ENCODE measurements around the gene CCDC24. TPM values are rescaled to one million over a fixed set of nuclear protein-coding genes. Genes with fewer than 3 reads are reported as not detected.

CCDC24 gene
- total RNA-seq, 4 donors from 2014 or later = 12.4 to 18.2 (median 15.7) TPM

GRCh38 chr1:43979528-43980254 lies 11.7 kb upstream of the CCDC24 start:
- Histone ChIP-seq H3K27me3 (no peaks in the 10 kb centered on the region), H3K9me3 (no peaks in the 10 kb centered on the region), H3K4me1 (peaks cover 10 to 55% (median 14%) of the 10 kb centered on the region in 4 donors), H3K4me3 (peak overlapping the region; percentile 44 to 83 (median 70)), H3K27ac (peak overlapping the region in 3 of 4 donors; percentile 41 to 66 (median 62)), H3K36me3 (peaks cover 0 to 25% (median 0%) of the 10 kb centered on the region in 3 donors)
- TF ChIP-seq POLR2A (IDR thresholded peaks at IDR 0.05) = no peak
- no peak for TF ChIP-seq CTCF (IDR thresholded peaks at IDR 0.05)
- DNase-seq = peak in 2 of 3 donors; percentile 66 to 79

- Histone ChIP-seq H3K27ac (peak overlapping the region in 3 of 4 donors; percentile 41 to 66 (median 62)), H3K9me3 (no peaks in the 10 kb centered on the region), H3K4me3 (peak overlapping the region in 2 of 4 donors; percentile 69 to 83), H3K36me3 (peaks cover 0 to 25% (median 0%) of the 10 kb centered on the region in 3 donors), H3K4me1 (peaks cover 10 to 53% (median 13%) of the 10 kb centered on the region in 4 donors), H3K27me3 (no peaks in the 10 kb centered on the region)
- TF ChIP-seq CTCF (IDR thresholded peaks at IDR 0.05) = no peak
- TF ChIP-seq POLR2A (IDR thresholded peaks at IDR 0.05) = no peak
- DNase-seq = no peak
These were observed 10.9 kb upstream of the CCDC24 start for GRCh38 chr1:43980255-43981134.

- DNase-seq = peak in 1 of 3 donors; percentile 69
- H3K27ac ChIP-seq = no peak overlapping the region
- no peaks in the 10 kb centered on the region for H3K27me3 ChIP-seq
- TF ChIP-seq POLR2A (IDR thresholded peaks at IDR 0.05) (no peak), CTCF (IDR thresholded peaks at IDR 0.05) (no peak)
- peaks cover 0 to 23% (median 0%) of the 10 kb centered on the region in 3 donors for H3K36me3 ChIP-seq
- no peaks in the 10 kb centered on the region for H3K9me3 ChIP-seq
- no peak overlapping the region for H3K4me3 ChIP-seq
- H3K4me1 ChIP-seq = peaks cover 4 to 47% (median 8%) of the 10 kb centered on the region in 4 donors
These were observed 10.3 kb upstream of the CCDC24 start for GRCh38 chr1:43981135-43981491.

- no peak for TF ChIP-seq CTCF (IDR thresholded peaks at IDR 0.05)
- TF ChIP-seq POLR2A (IDR thresholded peaks at IDR 0.05) = no peak
- no peak for DNase-seq
- Histone ChIP-seq H3K27ac (no peak overlapping the region), H3K4me3 (no peak overlapping the region), H3K4me1 (peaks cover 3 to 42% (median 7%) of the 10 kb centered on the region in 4 donors), H3K27me3 (no peaks in the 10 kb centered on the region), H3K9me3 (no peaks in the 10 kb centered on the region), H3K36me3 (peaks cover 0 to 18% (median 0%) of the 10 kb centered on the region in 3 donors)
These were observed 9.8 kb upstream of the CCDC24 start for GRCh38 chr1:43981636-43982035.

- no peak for TF ChIP-seq CTCF (IDR thresholded peaks at IDR 0.05)
- no peak for TF ChIP-seq POLR2A (IDR thresholded peaks at IDR 0.05)
- Histone ChIP-seq H3K4me1 (peaks cover 0 to 36% (median 7%) of the 10 kb centered on the region in 4 donors), H3K27me3 (no peaks in the 10 kb centered on the region), H3K9me3 (no peaks in the 10 kb centered on the region), H3K4me3 (no peak overlapping the region), H3K36me3 (peaks cover 0 to 12% (median 0%) of the 10 kb centered on the region in 3 donors), H3K27ac (no peak overlapping the region)
- no peak for DNase-seq
These were observed 9.2 kb upstream of the CCDC24 start for GRCh38 chr1:43982241-43982640.

Data from Peyer's patch (tissue), 4 donors.